Peyer's patch (tissue), 4 donors: ENCODE results near the gene THADA.

ENCODE experiments used
- CTCF ChIP-seq, 6 experiments: fragments of 450-650 bp in 4 of 6; fragments of 200-600 bp in 2 of 6; sonication (generic) in 1 of 6; IDR thresholded peaks; one replicate each; pipeline ENCODE4 v1.5.1; 2017 to 2019; ENCODE audit warnings: antibody characterized with exemption in 6 of 6, mild to moderate bottlenecking in 3 of 6, moderate library complexity in 1 of 6
- POLR2A ChIP-seq, 2 donors: fragments of 450-650 bp; IDR thresholded peaks; one replicate each; pipeline ENCODE4 v1.5.1; 2017; ENCODE audit warnings: antibody characterized with exemption in 2 of 2, mild to moderate bottlenecking in 2 of 2, moderate library complexity in 2 of 2

- TF ChIP-seq CTCF (IDR thresholded peaks at IDR 0.05) (no peak), POLR2A (IDR thresholded peaks at IDR 0.05) (no peak)
These were observed 300.8 kb downstream of the THADA start for GRCh38 chr2:43294973-43295603.
